ENCODE data around the gene SFSWAP. TPM values are rescaled to one million over a fixed set of nuclear protein-coding genes. Genes with fewer than 3 reads are reported as not detected.

Gene SFSWAP
- total RNA-seq, 1 experiment from 2014 or later, result 50.4 TPM

GRCh38 chr12:131736446-131737149 lies 25.7 kb downstream of the SFSWAP start:
- H3K4me2 ChIP-seq (ENCODE audit: low read length), result peak overlapping the region; percentile 73
- peaks cover 24 to 42% of the 10 kb centered on the region in 2 experiments for H3K36me3 ChIP-seq (ENCODE audit: control insufficient read depth in 1 of 2, insufficient read depth in 2 of 2, low read length in 2 of 2)
- peak overlapping the region; percentile 70 for H3K27ac ChIP-seq (ENCODE audit: low read depth, low read length)
- H3K4me3 ChIP-seq (replicated peaks in 1 of 2; ENCODE audit: low read depth in 1 of 2, low read length in 2 of 2), result peak overlapping the region; percentile 21 to 36; a peak in 3 of 4 replicates
- H2AFZ ChIP-seq (ENCODE audit: low read depth, low read length, poor library complexity, severe bottlenecking), result no peak overlapping the region
- no peaks in the 10 kb centered on the region for H4K20me1 ChIP-seq (ENCODE audit: insufficient read depth)
- ChIA-PET RAD21 (ENCODE audit: low non-redundant PET in 1 of 2, low total read pairs in 2 of 2, uncharacterized antibody in 2 of 2, unreplicated experiment in 2 of 2) (no interaction called here), POLR2A (no interaction called here), CTCF (no interaction called here)
- TSS peak; percentile 85 for BruUV-seq (replicated peaks)
- peaks cover 15 to 28% of the 10 kb centered on the region in 2 experiments for H3K4me1 ChIP-seq (ENCODE audit: control insufficient read depth in 1 of 2, insufficient read depth in 2 of 2, low read length in 2 of 2)
- peak overlapping the region; percentile 57 for H3K9ac ChIP-seq (ENCODE audit: low read length)
- peaks cover 27% of the 10 kb centered on the region for H3K79me2 ChIP-seq (ENCODE audit: insufficient read depth, low read length)
- H3K9me3 ChIP-seq (ENCODE audit: control insufficient read depth in 1 of 2, insufficient read depth in 1 of 2, low read depth in 1 of 2, low read length in 2 of 2), result no peaks in the 10 kb centered on the region; a peak in 1 of 4 replicates
- intact Hi-C loops (cut with micrococcal nuclease), result no loop called here
- H3K27me3 ChIP-seq (ENCODE audit: insufficient read depth, low read length), result no peaks in the 10 kb centered on the region
- TF ChIP-seq ZNF274 (IDR thresholded peaks at IDR 0.05; ENCODE audit: low read depth, low read length) (no peak), CTCF (IDR thresholded peaks at IDR 0.05 in 2 of 3, conservative IDR thresholded peaks at IDR 0.05 in 1 of 3; ENCODE audit: borderline replicate concordance in 1 of 3, insufficient read depth in 1 of 3, low read depth in 2 of 3, low read length in 2 of 3) (no peak), FOSL1 (IDR thresholded peaks at IDR 0.05; ENCODE audit: low read depth) (no peak), SP1 (IDR thresholded peaks at IDR 0.05; ENCODE audit: low read depth) (no peak), POLR2A (IDR thresholded peaks at IDR 0.05; ENCODE audit: borderline replicate concordance, extremely low read depth, insufficient read depth, insufficient read length) (no peak), POLR2AphosphoS5 (IDR thresholded peaks at IDR 0.05; ENCODE audit: low read depth, low read length) (no peak), ELF1 (IDR thresholded peaks at IDR 0.05; ENCODE audit: borderline replicate concordance, low read depth) (no peak), YY1 (IDR thresholded peaks at IDR 0.05; ENCODE audit: extremely low read depth, insufficient replicate concordance, low read depth, low read length) (no peak)
- no peaks in the 10 kb centered on the region for H3K9me2 ChIP-seq (ENCODE audit: insufficient read depth)
- ATAC-seq (peak; percentile 53; the same call in 1 of the 2 replicates), DNase-seq (ENCODE audit: low read depth, low spot score) (no peak)
